Memory B cell (primary cell): ENCODE data around the gene KCNG4.
"Not testable (repeated sequence)": the region's sequence is repeated elsewhere in the genome, so short reads cannot be mapped to it uniquely, and the experiment has no call there.

ENCODE experiments used
- ATAC-seq: fragments of 150-1000 bp; cut with Tn5 transposase; 2 replicates; pipeline ENCODE4 v1.10.0; 2021; ENCODE audit warnings: low read depth, mild to moderate bottlenecking, moderate library complexity
- DNase-seq, 2 donors: peaks; one replicate each; pipeline ENCODE4 v3.0.0; 2022; ENCODE audit warnings: low spot score in 2 of 2
- H3K27ac Mint-ChIP-seq: one replicate; pipeline ENCODE4 v1.8.0; 2022; ENCODE audit warnings: mild to moderate bottlenecking, moderate library complexity, mixed read lengths
- H3K27me3 Mint-ChIP-seq: one replicate; pipeline ENCODE4 v1.8.0; 2022; ENCODE audit warnings: mixed read lengths
- H3K36me3 Mint-ChIP-seq: one replicate; pipeline ENCODE4 v1.8.0; 2022; ENCODE audit warnings: mild to moderate bottlenecking, mixed read lengths
- H3K4me1 Mint-ChIP-seq: one replicate; pipeline ENCODE4 v1.8.0; 2022; ENCODE audit warnings: mixed read lengths
- H3K4me3 Mint-ChIP-seq: one replicate; pipeline ENCODE4 v1.8.0; 2022; ENCODE audit warnings: mild to moderate bottlenecking, moderate library complexity, mixed read lengths
- H3K9me3 Mint-ChIP-seq: one replicate; pipeline ENCODE4 v1.8.0; 2022; ENCODE audit warnings: mixed read lengths

KCNG4 gene

GRCh38 chr16:84218176-84218823 lies 21.5 kb downstream of the KCNG4 start:
- no peak overlapping the region for H3K27ac Mint-ChIP-seq
- ATAC-seq (no peak), DNase-seq (no peak)

GRCh38 chr16:84216144-84216543 lies 23.7 kb downstream of the KCNG4 start:
- DNase-seq, H3K4me3 Mint-ChIP-seq, H3K27ac Mint-ChIP-seq, ATAC-seq, H3K36me3 Mint-ChIP-seq, H3K9me3 Mint-ChIP-seq, H3K4me1 Mint-ChIP-seq: not testable (repeated sequence)
- peaks cover 13% of the 10 kb centered on the region for H3K27me3 Mint-ChIP-seq

More at GRCh38 chr16:84218176-84218823, 21.5 kb downstream of the KCNG4 start:
- no peak overlapping the region for H3K4me3 Mint-ChIP-seq
- H3K4me1 Mint-ChIP-seq: no peaks in the 10 kb centered on the region
- H3K27me3 Mint-ChIP-seq: peaks cover 13% of the 10 kb centered on the region
- H3K9me3 Mint-ChIP-seq: no peaks in the 10 kb centered on the region
- no peaks in the 10 kb centered on the region for H3K36me3 Mint-ChIP-seq

- Mint-ChIP-seq H3K4me1 (no peaks in the 10 kb centered on the region), H3K9me3 (no peaks in the 10 kb centered on the region), H3K27ac (no peak overlapping the region), H3K36me3 (no peaks in the 10 kb centered on the region), H3K27me3 (peaks cover 9% of the 10 kb centered on the region), H3K4me3 (no peak overlapping the region)
- no peak for ATAC-seq
- DNase-seq: no peak
Observed at GRCh38 chr16:84215531-84215930, 24.3 kb downstream of the KCNG4 start.

- Mint-ChIP-seq H3K27ac (no peak overlapping the region), H3K9me3 (no peaks in the 10 kb centered on the region), H3K27me3 (peaks cover 7% of the 10 kb centered on the region), H3K4me1 (no peaks in the 10 kb centered on the region), H3K4me3 (no peak overlapping the region), H3K36me3 (no peaks in the 10 kb centered on the region)
- DNase-seq (no peak), ATAC-seq (no peak)
Observed at GRCh38 chr16:84214451-84215066, 25.3 kb downstream of the KCNG4 start.

GRCh38 chr16:84212631-84213030 lies 27.2 kb downstream of the KCNG4 start:
- Mint-ChIP-seq H3K4me1 (no peaks in the 10 kb centered on the region), H3K27me3 (peaks cover 7% of the 10 kb centered on the region), H3K27ac (no peak overlapping the region), H3K9me3 (peaks cover 1% of the 10 kb centered on the region), H3K36me3 (no peaks in the 10 kb centered on the region), H3K4me3 (no peak overlapping the region)
- ATAC-seq: no peak
- no peak for DNase-seq

GRCh38 chr16:84212154-84212553 lies 27.7 kb downstream of the KCNG4 start:
- no peak for ATAC-seq
- H3K9me3 Mint-ChIP-seq: peaks cover 1% of the 10 kb centered on the region
- H3K36me3 Mint-ChIP-seq: no peaks in the 10 kb centered on the region
- H3K27me3 Mint-ChIP-seq: peaks cover 6% of the 10 kb centered on the region
- DNase-seq: no peak
- H3K4me1 Mint-ChIP-seq: no peaks in the 10 kb centered on the region
- no peak overlapping the region for H3K27ac Mint-ChIP-seq
- no peak overlapping the region for H3K4me3 Mint-ChIP-seq

- H3K4me3 Mint-ChIP-seq: no peak overlapping the region
Observed at GRCh38 chr16:84209989-84210388, 29.8 kb downstream of the KCNG4 start.

GRCh38 chr16:84207879-84208278 lies 31.9 kb downstream of the KCNG4 start:
- Mint-ChIP-seq H3K36me3 (no peaks in the 10 kb centered on the region), H3K4me3 (no peak overlapping the region), H3K9me3 (peaks cover 1% of the 10 kb centered on the region), H3K4me1 (no peaks in the 10 kb centered on the region), H3K27ac (no peak overlapping the region), H3K27me3 (peaks cover 4% of the 10 kb centered on the region)
- no peak for ATAC-seq
- DNase-seq: no peak

More at GRCh38 chr16:84209989-84210388, 29.8 kb downstream of the KCNG4 start:
- Mint-ChIP-seq H3K36me3 (no peaks in the 10 kb centered on the region), H3K9me3 (peaks cover 1% of the 10 kb centered on the region), H3K27ac (no peak overlapping the region), H3K27me3 (peaks cover 6% of the 10 kb centered on the region), H3K4me1 (no peaks in the 10 kb centered on the region)
- DNase-seq (no peak), ATAC-seq (no peak)

GRCh38 chr16:84207251-84207650 lies 32.6 kb downstream of the KCNG4 start:
- no peaks in the 10 kb centered on the region for H3K4me1 Mint-ChIP-seq
- H3K36me3 Mint-ChIP-seq: no peaks in the 10 kb centered on the region
- H3K27ac Mint-ChIP-seq: no peak overlapping the region
- ATAC-seq (no peak), DNase-seq (no peak)
- H3K9me3 Mint-ChIP-seq: peaks cover 1% of the 10 kb centered on the region
- H3K4me3 Mint-ChIP-seq: no peak overlapping the region
- peaks cover 4% of the 10 kb centered on the region for H3K27me3 Mint-ChIP-seq

GRCh38 chr16:84205976-84206691 lies 33.7 kb downstream of the KCNG4 start:
- DNase-seq (no peak), ATAC-seq (no peak)
- Mint-ChIP-seq H3K4me1 (no peaks in the 10 kb centered on the region), H3K27me3 (peaks cover 4% of the 10 kb centered on the region), H3K36me3 (no peaks in the 10 kb centered on the region), H3K27ac (no peak overlapping the region), H3K9me3 (peaks cover 1% of the 10 kb centered on the region), H3K4me3 (no peak overlapping the region)

- not testable (repeated sequence) for H3K4me1 Mint-ChIP-seq, H3K36me3 Mint-ChIP-seq, DNase-seq, H3K27ac Mint-ChIP-seq, ATAC-seq, H3K4me3 Mint-ChIP-seq, H3K9me3 Mint-ChIP-seq, H3K27me3 Mint-ChIP-seq
Observed at GRCh38 chr16:84205123-84205522, 34.7 kb downstream of the KCNG4 start.

- H3K9me3 Mint-ChIP-seq, ATAC-seq: not testable (repeated sequence)
Observed at GRCh38 chr16:84204551-84204950, 35.3 kb downstream of the KCNG4 start.

GRCh38 chr16:84199861-84200260 lies 40.0 kb downstream of the KCNG4 start:
- Mint-ChIP-seq H3K4me1 (no peaks in the 10 kb centered on the region), H3K36me3 (no peaks in the 10 kb centered on the region), H3K27ac (no peak overlapping the region), H3K9me3 (no peaks in the 10 kb centered on the region), H3K27me3 (peaks cover 10% of the 10 kb centered on the region), H3K4me3 (no peak overlapping the region)
- DNase-seq (no peak), ATAC-seq (no peak)

More at GRCh38 chr16:84204551-84204950, 35.3 kb downstream of the KCNG4 start:
- not testable (repeated sequence) for H3K4me1 Mint-ChIP-seq, H3K27me3 Mint-ChIP-seq, H3K4me3 Mint-ChIP-seq, H3K36me3 Mint-ChIP-seq, H3K27ac Mint-ChIP-seq, DNase-seq

- ATAC-seq: no peak
- Mint-ChIP-seq H3K4me1 (peaks cover 5% of the 10 kb centered on the region), H3K4me3 (no peak overlapping the region), H3K9me3 (no peaks in the 10 kb centered on the region), H3K36me3 (no peaks in the 10 kb centered on the region), H3K27ac (no peak overlapping the region), H3K27me3 (peaks cover 10% of the 10 kb centered on the region)
- DNase-seq: no peak
Observed at GRCh38 chr16:84199097-84199496, 40.7 kb downstream of the KCNG4 start.
